Gastroesophageal sphincter (tissue), 4 donors: ENCODE results near the gene TMED1. TPM values are rescaled to one million over a fixed set of nuclear protein-coding genes. Genes with fewer than 3 reads are reported as not detected.

Experiments
- ATAC-seq: fragments of 150-250 bp; one replicate; pipeline ENCODE4 v1.9.1; 2016; ENCODE audit warnings: mild to moderate bottlenecking, moderate library complexity
- H3K27ac ChIP-seq, 4 donors: fragments of 200-600 bp; sonication (generic) in 3 of 4; 1 replicate in 3 of 4; 2 replicates in 1 of 4; pipeline ENCODE4 v1.5.1; 2016 to 2019
- H3K27me3 ChIP-seq: fragments of 200-600 bp; sonication (generic); one replicate; pipeline ENCODE4 v1.5.1; 2019
- H3K36me3 ChIP-seq, 2 donors: fragments of 200-600 bp; sonication (generic); one replicate each; pipeline ENCODE4 v1.5.1; 2019; ENCODE audit warnings: control low read depth in 1 of 2
- H3K4me1 ChIP-seq, 3 donors: fragments of 200-600 bp; sonication (generic); 1 replicate in 2 of 3; 2 replicates in 1 of 3; pipeline ENCODE4 v1.5.1; 2016 to 2019; ENCODE audit warnings: control low read depth in 2 of 3
- H3K4me3 ChIP-seq, 2 donors: fragments of 200-600 bp; sonication (generic); one replicate each; pipeline ENCODE4 v1.5.1; 2019; ENCODE audit warnings: mild to moderate bottlenecking in 1 of 2, moderate library complexity in 1 of 2
- H3K9me3 ChIP-seq, 3 donors: fragments of 200-600 bp; sonication (generic); one replicate each; pipeline ENCODE4 v1.5.1; 2017 to 2019; ENCODE audit warnings: control low read depth in 2 of 3
- CTCF ChIP-seq, 4 experiments: fragments of 200-600 bp in 2 of 4; fragments of 450-650 bp in 2 of 4; sonication (generic) in 1 of 4; IDR thresholded peaks; one replicate each; pipeline ENCODE4 v1.5.1; 2017 to 2019; ENCODE audit warnings: antibody characterized with exemption in 4 of 4, mild to moderate bottlenecking in 2 of 4, moderate library complexity in 2 of 4
- EP300 ChIP-seq: sonication (generic); formaldehyde crosslinking; IDR thresholded peaks from one replicate; pipeline ENCODE4 v1.6.1; 2017; ENCODE audit warnings: antibody characterized with exemption, mild to moderate bottlenecking
- POLR2A ChIP-seq, 2 donors: fragments of 450-650 bp; IDR thresholded peaks; one replicate each; pipeline ENCODE4 v1.6.1; 2017; ENCODE audit warnings: antibody characterized with exemption in 2 of 2, mild to moderate bottlenecking in 2 of 2, moderate library complexity in 1 of 2
- POLR2AphosphoS5 ChIP-seq: sonication (generic); formaldehyde crosslinking; IDR thresholded peaks from one replicate; pipeline ENCODE4 v1.6.1; 2017; ENCODE audit warnings: antibody characterized with exemption
- WGBS, 2 donors: methylation state at CpG; one replicate each; pipeline ENCODE4 v1.1.5; 2018; ENCODE audit warnings: low coverage in 1 of 2; 5-methylcytosine and 5-hydroxymethylcytosine counted together
- total RNA-seq, 4 donors: library from RNA; depleted of rRNA; stranded (reverse); fragments of >200 nt; gene quantifications; one replicate each; pipeline ENCODE4 v1.1.0, GENCODE V29; 2016

The TMED1 gene
- total RNA-seq, 4 donors from 2014 or later, result 15.4 to 36.9 (median 31.7) TPM

- H3K27ac ChIP-seq, result no peak overlapping the region
- H3K4me3 ChIP-seq, result no peak overlapping the region
- no peaks in the 10 kb centered on the region for H3K27me3 ChIP-seq
- TF ChIP-seq EP300 (no peak), CTCF (IDR thresholded peaks at IDR 0.05) (no peak), POLR2A (IDR thresholded peaks at IDR 0.05) (no peak), POLR2AphosphoS5 (no peak)
- H3K4me1 ChIP-seq, result peaks cover 0 to 1% (median 0%) of the 10 kb centered on the region in 3 donors
- WGBS, 2 donors, result 100% methylated on average over 1 to 3 of the region's 11 CpGs
- ATAC-seq, result no peak
- peaks cover 0 to 100% of the 10 kb centered on the region in 2 donors for H3K36me3 ChIP-seq
- no peaks in the 10 kb centered on the region for H3K9me3 ChIP-seq
These were observed 30.2 kb downstream of the TMED1 start for GRCh38 chr19:10805758-10806247.

DNA sequence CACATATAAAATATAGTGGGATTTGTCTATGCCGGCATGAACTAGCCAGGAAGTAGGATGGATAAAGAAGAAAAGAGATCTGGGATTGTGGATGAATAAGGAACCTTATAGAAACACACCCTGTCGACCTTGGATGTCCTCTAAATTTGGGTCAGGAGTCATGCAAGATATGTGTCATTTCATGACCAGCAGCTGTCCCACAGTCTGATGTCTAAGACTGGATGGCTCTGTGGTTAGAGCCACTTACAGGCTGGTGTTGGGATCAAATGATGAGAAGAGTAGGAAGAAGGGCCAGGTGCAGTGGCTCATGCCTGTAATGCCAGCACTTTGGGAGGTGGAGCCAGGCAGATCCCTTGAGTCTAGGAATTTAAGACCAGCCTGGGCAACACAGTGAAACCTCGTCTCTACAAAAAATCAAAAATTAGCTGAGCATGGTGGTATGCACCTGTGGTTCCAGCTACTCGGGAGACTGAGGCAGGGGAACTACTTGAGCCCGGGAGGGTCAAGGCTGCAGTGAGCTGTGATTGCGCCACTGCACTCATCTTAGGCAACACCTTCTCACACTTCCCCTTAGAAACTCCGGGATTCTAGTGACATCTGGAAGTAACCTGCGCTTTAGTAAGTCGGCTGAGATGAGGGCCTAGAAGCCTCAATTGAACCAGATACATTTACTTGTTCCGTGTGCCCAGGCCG, 30.8 kb downstream of the TMED1 start:
- 81 to 87% methylated on average over 9 to 10 of the region's 11 CpGs for WGBS, 2 donors

DNA sequence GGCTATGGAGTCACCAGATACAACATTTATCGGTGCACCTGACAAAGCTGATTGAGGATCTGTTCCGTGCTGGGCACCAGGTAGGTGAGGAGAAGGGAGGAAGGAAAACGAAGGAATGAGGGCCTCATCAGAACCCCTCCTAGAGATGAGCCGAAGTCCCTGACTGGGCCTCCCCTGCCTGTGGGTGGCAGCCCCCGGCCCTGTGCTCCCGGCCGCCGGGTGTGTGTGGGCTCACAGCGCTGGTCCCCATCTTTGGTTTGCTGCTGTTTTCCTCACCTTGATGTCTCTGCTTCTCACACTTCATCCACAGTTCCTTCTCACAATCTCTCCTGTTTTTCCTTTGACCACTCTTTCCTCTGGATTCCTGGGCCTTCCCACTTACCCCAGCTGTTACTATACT, 32.8 kb downstream of the TMED1 start:
- Histone ChIP-seq H3K27me3 (no peaks in the 10 kb centered on the region), H3K9me3 (no peaks in the 10 kb centered on the region), H3K27ac (no peak overlapping the region), H3K36me3 (peaks cover 0 to 100% of the 10 kb centered on the region in 2 donors), H3K4me1 (peaks cover 0 to 11% (median 0%) of the 10 kb centered on the region in 3 donors), H3K4me3 (no peak overlapping the region)
- TF ChIP-seq EP300 (no peak), CTCF (IDR thresholded peaks at IDR 0.05) (no peak), POLR2AphosphoS5 (no peak), POLR2A (IDR thresholded peaks at IDR 0.05) (no peak)
- no peak for ATAC-seq
- 83 to 95% methylated on average over 3 to 6 of the region's 9 CpGs for WGBS, 2 donors

More for the DNA sequence above, 30.8 kb downstream of the TMED1 start:
- Histone ChIP-seq H3K9me3 (no peaks in the 10 kb centered on the region), H3K36me3 (peaks cover 0 to 100% of the 10 kb centered on the region in 2 donors), H3K27me3 (no peaks in the 10 kb centered on the region), H3K27ac (no peak overlapping the region), H3K4me1 (peaks cover 0 to 7% (median 0%) of the 10 kb centered on the region in 3 donors), H3K4me3 (no peak overlapping the region)
- ATAC-seq, result no peak
- TF ChIP-seq CTCF (IDR thresholded peaks at IDR 0.05) (no peak), EP300 (no peak), POLR2A (IDR thresholded peaks at IDR 0.05) (no peak), POLR2AphosphoS5 (no peak)

GRCh38 chr19:10802479-10802878, 33.5 kb downstream of the TMED1 start:
- WGBS, 2 donors, result 92 to 95% methylated on average over 2 of the region's 5 CpGs

More at GRCh38 chr19:10802479-10802878, 33.5 kb downstream of the TMED1 start:
- Histone ChIP-seq H3K4me1 (peaks cover 0 to 11% (median 0%) of the 10 kb centered on the region in 3 donors), H3K27me3 (no peaks in the 10 kb centered on the region), H3K36me3 (peaks cover 0 to 100% of the 10 kb centered on the region in 2 donors), H3K27ac (no peak overlapping the region), H3K9me3 (no peaks in the 10 kb centered on the region), H3K4me3 (no peak overlapping the region)
- no peak for TF ChIP-seq POLR2A (IDR thresholded peaks at IDR 0.05)
- no peak for TF ChIP-seq EP300
- no peak for TF ChIP-seq POLR2AphosphoS5
- TF ChIP-seq CTCF (IDR thresholded peaks at IDR 0.05), result no peak
- no peak for ATAC-seq
